MCF 10A (cell line): Measurements from ENCODE around the gene ENPEP. TPM values are rescaled to one million over a fixed set of nuclear protein-coding genes. Genes with fewer than 3 reads are reported as not detected.

ENCODE experiments used
- BruUV-seq: library from RNA; stranded (reverse); fragments of 400-500 nt; replicated peaks from 2 replicates; lab custom pipeline; 2021; lab: Mats Ljungman, UMichigan
- CTCF ChIA-PET: fragments of 300-600 bp; sonication (Branson Sonifier 250); formaldehyde crosslinking; extraction: SDS; loops from one replicate; lab custom pipeline; 2021; ENCODE audit warnings: antibody characterized with exemption, inconsistent platforms; lab: Yijun Ruan, JAX
- POLR2A ChIA-PET: fragments of 300-600, 350-650 bp; sonication (Branson Sonifier 250); formaldehyde crosslinking; extraction: SDS; loops from one replicate; lab custom pipeline; 2020; ENCODE audit warnings: antibody characterized with exemption, inconsistent platforms; lab: Yijun Ruan, JAX
- DNase-seq: peaks from one replicate; pipeline ENCODE4 v3.0.0-alpha.2; 2018; ENCODE audit not compliant: unreplicated experiment
- H3K27ac Mint-ChIP-seq: one replicate; pipeline ENCODE4 v1.8.0; 2022; ENCODE audit warnings: mild to moderate bottlenecking, low read depth, mixed read lengths; ENCODE audit not compliant: unreplicated experiment
- H3K27me3 Mint-ChIP-seq: one replicate; pipeline ENCODE4 v1.8.0; 2022; ENCODE audit warnings: mixed read lengths; ENCODE audit not compliant: insufficient read depth, unreplicated experiment
- H3K36me3 Mint-ChIP-seq: one replicate; pipeline ENCODE4 v1.8.0; 2022; ENCODE audit warnings: mild to moderate bottlenecking, moderate library complexity, mixed read lengths; ENCODE audit not compliant: insufficient read depth, unreplicated experiment
- H3K4me1 Mint-ChIP-seq: one replicate; pipeline ENCODE4 v1.8.0; 2022; ENCODE audit warnings: mixed read lengths; ENCODE audit not compliant: insufficient read depth, unreplicated experiment
- H3K4me3 Mint-ChIP-seq: one replicate; pipeline ENCODE4 v1.8.0; 2022; ENCODE audit warnings: mild to moderate bottlenecking, moderate library complexity, mixed read lengths; ENCODE audit not compliant: unreplicated experiment
- H3K9me3 Mint-ChIP-seq: one replicate; pipeline ENCODE4 v1.8.0; 2022; ENCODE audit warnings: mixed read lengths; ENCODE audit not compliant: unreplicated experiment
- CTCF ChIP-seq: fragments of 200-600 bp; IDR thresholded peaks from one replicate; pipeline ENCODE4 v1.8.0; 2022; ENCODE audit warnings: antibody characterized with exemption, mild to moderate bottlenecking; ENCODE audit not compliant: unreplicated experiment
- intact Hi-C: fragments of 100-400 bp; cut with micrococcal nuclease; formaldehyde crosslinking; loops from 2 replicates; pipeline ENCODE4 v1.14.1; 2022
- total RNA-seq: library from RNA; stranded (reverse); gene quantifications from 2 replicates; pipeline ENCODE4 v1.2.3, GENCODE V29; 2022

Gene ENPEP
- total RNA-seq, 1 experiment from 2014 or later = not detected

- Mint-ChIP-seq H3K9me3 (no peaks in the 10 kb centered on the region), H3K4me3 (no peak overlapping the region), H3K4me1 (no peaks in the 10 kb centered on the region), H3K36me3 (no peaks in the 10 kb centered on the region), H3K27me3 (peaks cover 4% of the 10 kb centered on the region), H3K27ac (no peak overlapping the region)
- intact Hi-C loops = no loop called here
- POLR2A ChIA-PET = interaction anchor here (0.6 kb wide), 1 partner anchor 479 kb away, joined by 4 read pairs; no protein-coding TSS in a partner anchor
- no peak for DNase-seq
- no TSS peak for BruUV-seq
- CTCF ChIA-PET = interaction anchor here (0.6 to 1.0 kb wide), 2 partner anchors 9 to 11 kb away, joined by 3 read pairs; no protein-coding TSS in a partner anchor
- no peak for TF ChIP-seq CTCF
Observed at GRCh38 chr4:110499126-110499525, 23.2 kb downstream of the ENPEP start.

GRCh38 chr4:110501826-110502225 lies 25.9 kb downstream of the ENPEP start:
- no peaks in the 10 kb centered on the region for H3K27me3 Mint-ChIP-seq
- no peak overlapping the region for H3K4me3 Mint-ChIP-seq
- no peak for TF ChIP-seq CTCF
- H3K36me3 Mint-ChIP-seq = no peaks in the 10 kb centered on the region
- BruUV-seq = no TSS peak
- no peak for DNase-seq
- H3K4me1 Mint-ChIP-seq = no peaks in the 10 kb centered on the region
- intact Hi-C loops = no loop called here
- POLR2A ChIA-PET = no interaction called here
- H3K9me3 Mint-ChIP-seq = no peaks in the 10 kb centered on the region
- H3K27ac Mint-ChIP-seq = no peak overlapping the region
- CTCF ChIA-PET = interaction anchor here (0.6 to 1.1 kb wide), 5 partner anchors 193 to 1934 kb away, joined by 3 read pairs; no protein-coding TSS in a partner anchor

GRCh38 chr4:110503270-110504083 lies 27.5 kb downstream of the ENPEP start:
- Mint-ChIP-seq H3K36me3 (no peaks in the 10 kb centered on the region), H3K27ac (no peak overlapping the region), H3K9me3 (no peaks in the 10 kb centered on the region), H3K4me1 (no peaks in the 10 kb centered on the region), H3K4me3 (no peak overlapping the region), H3K27me3 (no peaks in the 10 kb centered on the region)
- no TSS peak for BruUV-seq
- POLR2A ChIA-PET = no interaction called here
- DNase-seq = no peak
- CTCF ChIA-PET = interaction anchor here (0.7 to 1.5 kb wide), 5 partner anchors 10 to 506 kb away, joined by 3 to 5 read pairs (median 3); no protein-coding TSS in a partner anchor
- intact Hi-C loops = no loop called here
- no peak for TF ChIP-seq CTCF

GRCh38 chr4:110504084-110504435 lies 28.1 kb downstream of the ENPEP start:
- H3K27me3 Mint-ChIP-seq = no peaks in the 10 kb centered on the region
- no peak overlapping the region for H3K4me3 Mint-ChIP-seq
- ChIA-PET POLR2A (no interaction called here), CTCF (interaction anchor here (0.7 to 1.5 kb wide), 4 partner anchors 10 to 498 kb away, joined by 3 to 5 read pairs (median 4); no protein-coding TSS in a partner anchor)
- H3K36me3 Mint-ChIP-seq = no peaks in the 10 kb centered on the region
- H3K4me1 Mint-ChIP-seq = no peaks in the 10 kb centered on the region
- TF ChIP-seq CTCF = no peak
- no TSS peak for BruUV-seq
- no peaks in the 10 kb centered on the region for H3K9me3 Mint-ChIP-seq
- intact Hi-C loops = no loop called here
- no peak for DNase-seq
- H3K27ac Mint-ChIP-seq = no peak overlapping the region
